C4-2B (cell line): ENCODE measurements around the gene NSMF.

ENCODE experiments used
- H3K27ac ChIP-seq: fragments of 450-650 bp; 2 replicates; pipeline ENCODE4 v1.5.1; 2017
- CTCF ChIP-seq: fragments of 450-650 bp; conservative IDR thresholded peaks from 2 replicates; pipeline ENCODE4 v1.5.1; 2017; ENCODE audit warnings: mild to moderate bottlenecking
- ZFX ChIP-seq: fragments of 450-650 bp; IDR thresholded peaks from 2 replicates; pipeline ENCODE4 v1.6.1; 2017

The NSMF gene

GRCh38 chr9:137404961-137405567 is 54.1 kb downstream of the NSMF start:
- no peak overlapping the region for H3K27ac ChIP-seq
- no peak for TF ChIP-seq ZFX
- no peak for TF ChIP-seq CTCF

GRCh38 chr9:137403269-137403668 is 55.9 kb downstream of the NSMF start:
- TF ChIP-seq ZFX (no peak), CTCF (no peak)
- no peak overlapping the region for H3K27ac ChIP-seq

- H3K27ac ChIP-seq, result no peak overlapping the region
- TF ChIP-seq CTCF, result no peak
- no peak for TF ChIP-seq ZFX
These were observed 56.4 kb downstream of the NSMF start for GRCh38 chr9:137402746-137403145.

- no peak overlapping the region for H3K27ac ChIP-seq
These were observed 60.3 kb downstream of the NSMF start for GRCh38 chr9:137398561-137399468.

GRCh38 chr9:137397675-137398423 is 61.3 kb downstream of the NSMF start:
- TF ChIP-seq CTCF, result no peak
- TF ChIP-seq ZFX, result no peak
- no peak overlapping the region for H3K27ac ChIP-seq

More at GRCh38 chr9:137398561-137399468, 60.3 kb downstream of the NSMF start:
- TF ChIP-seq CTCF, result no peak
- no peak for TF ChIP-seq ZFX
